HL-60 (cell line): ENCODE data around the gene RALY.

ENCODE experiments used
- DNase-seq, 2 experiments: peaks; one replicate each; pipeline ENCODE4 v3.0.0-alpha.2; 2010 to 2020; ENCODE audit warnings: low read depth in 1 of 2, low spot score in 1 of 2
- H3K27ac ChIP-seq: fragments of 250-450 bp; sonication (Bioruptor Pico); replicated peaks from 2 replicates; pipeline ENCODE4 v1.5.1; 2020; ENCODE audit warnings: mild to moderate bottlenecking, moderate library complexity
- H3K27me3 ChIP-seq: fragments of 250-450 bp; sonication (Bioruptor Pico); 2 replicates; pipeline ENCODE4 v1.5.1; 2021; ENCODE audit warnings: mild to moderate bottlenecking, moderate library complexity; ENCODE audit not compliant: insufficient read depth, poor library complexity, severe bottlenecking
- H3K4me3 ChIP-seq: replicated peaks from 2 replicates; pipeline ENCODE4 v1.5.1; 2011; ENCODE audit warnings: mild to moderate bottlenecking, control low read depth, low read length; ENCODE audit not compliant: insufficient read depth
- CTCF ChIP-seq: IDR thresholded peaks from one replicate; pipeline ENCODE4 v1.5.1; 2011; ENCODE audit warnings: low read length, control low read depth, inconsistent platforms; ENCODE audit not compliant: insufficient read depth
- GABPA ChIP-seq: IDR thresholded peaks from 2 replicates; pipeline ENCODE4 v1.6.1; 2012; ENCODE audit warnings: low read depth
- POLR2AphosphoS5 ChIP-seq: IDR thresholded peaks from 2 replicates; pipeline ENCODE4 v1.6.1; 2012; ENCODE audit warnings: low read depth
- REST ChIP-seq: IDR thresholded peaks from 2 replicates; pipeline ENCODE4 v1.6.1; 2012; ENCODE audit warnings: low read depth; ENCODE audit not compliant: insufficient replicate concordance
- SPI1 ChIP-seq: IDR thresholded peaks from 2 replicates; pipeline ENCODE4 v1.6.1; 2012; ENCODE audit warnings: low read depth, mild to moderate bottlenecking, borderline replicate concordance

RALY gene

GRCh38 chr20:34012330-34012729 lies 18.6 kb downstream of the RALY start:
- Histone ChIP-seq H3K27me3 (no peaks in the 10 kb centered on the region), H3K4me3 (no peak overlapping the region), H3K27ac (no peak overlapping the region)
- DNase-seq: no peak
- TF ChIP-seq REST (no peak), SPI1 (no peak), GABPA (no peak), CTCF (no peak)

GRCh38 chr20:34012735-34013134 lies 19.0 kb downstream of the RALY start:
- Histone ChIP-seq H3K4me3 (no peak overlapping the region), H3K27ac (no peak overlapping the region), H3K27me3 (no peaks in the 10 kb centered on the region)
- TF ChIP-seq SPI1: no peak
- no peak for DNase-seq

GRCh38 chr20:34013554-34013953 lies 19.8 kb downstream of the RALY start:
- H3K27ac ChIP-seq: no peak overlapping the region
- no peak overlapping the region for H3K4me3 ChIP-seq
- no peak for TF ChIP-seq REST
- no peak for TF ChIP-seq SPI1
- TF ChIP-seq CTCF: no peak
- no peak for TF ChIP-seq GABPA
- TF ChIP-seq POLR2AphosphoS5: no peak
- H3K27me3 ChIP-seq: no peaks in the 10 kb centered on the region
- DNase-seq: no peak

GRCh38 chr20:34014878-34015277 lies 21.2 kb downstream of the RALY start:
- no peak overlapping the region for H3K27ac ChIP-seq
- no peak overlapping the region for H3K4me3 ChIP-seq
- TF ChIP-seq CTCF (no peak), GABPA (no peak), SPI1 (no peak), POLR2AphosphoS5 (no peak), REST (no peak)
- no peak for DNase-seq
- H3K27me3 ChIP-seq: no peaks in the 10 kb centered on the region
